ENCODE data around the gene EPSTI1.

GRCh38 chr13:42981853-42982252 is 10.2 kb downstream of the EPSTI1 start:
- TF ChIP-seq POLR2A (IDR thresholded peaks at IDR 0.05) (no peak), CTCF (IDR thresholded peaks at IDR 0.05) (no peak)
